IPS-18a (cell line): ENCODE measurements around the gene FOXP1.

Source experiments
- H3K27ac ChIP-seq: one replicate; pipeline ENCODE4 v1.5.1; 2013; ENCODE audit warnings: low read length
- H3K27me3 ChIP-seq: one replicate; pipeline ENCODE4 v1.6.1; 2013; ENCODE audit warnings: mild to moderate bottlenecking, low read length; ENCODE audit not compliant: control insufficient read depth, insufficient read depth
- H3K36me3 ChIP-seq: one replicate; pipeline ENCODE4 v1.6.1; 2013; ENCODE audit warnings: low read depth, low read length; ENCODE audit not compliant: control insufficient read depth
- H3K4me1 ChIP-seq: one replicate; pipeline ENCODE4 v1.6.1; 2013; ENCODE audit warnings: low read depth, low read length; ENCODE audit not compliant: control insufficient read depth
- H3K4me3 ChIP-seq: one replicate; pipeline ENCODE4 v1.5.1; 2013; ENCODE audit warnings: low read length
- H3K9ac ChIP-seq: one replicate; pipeline ENCODE4 v1.6.1; 2013; ENCODE audit warnings: mild to moderate bottlenecking, low read length, moderate library complexity
- H3K9me3 ChIP-seq: one replicate; pipeline ENCODE4 v1.6.1; 2013; ENCODE audit warnings: low read depth, low read length; ENCODE audit not compliant: control insufficient read depth

Gene FOXP1

GRCh38 chr3:71384837-71385716, 198.5 kb downstream of the FOXP1 start:
- Histone ChIP-seq H3K9ac (no peak overlapping the region), H3K27ac (no peak overlapping the region), H3K4me3 (no peak overlapping the region), H3K36me3 (no peaks in the 10 kb centered on the region), H3K9me3 (no peaks in the 10 kb centered on the region), H3K4me1 (peaks cover 21% of the 10 kb centered on the region), H3K27me3 (no peaks in the 10 kb centered on the region)

- H3K27ac ChIP-seq: no peak overlapping the region
- no peak overlapping the region for H3K9ac ChIP-seq
- H3K27me3 ChIP-seq: no peaks in the 10 kb centered on the region
Observed at GRCh38 chr3:71384388-71384787, 199.1 kb downstream of the FOXP1 start.

GRCh38 chr3:71380096-71380495, 203.4 kb downstream of the FOXP1 start:
- no peaks in the 10 kb centered on the region for H3K9me3 ChIP-seq

More at GRCh38 chr3:71384388-71384787, 199.1 kb downstream of the FOXP1 start:
- Histone ChIP-seq H3K9me3 (no peaks in the 10 kb centered on the region), H3K36me3 (no peaks in the 10 kb centered on the region), H3K4me3 (no peak overlapping the region), H3K4me1 (peaks cover 14% of the 10 kb centered on the region)

GRCh38 chr3:71378509-71378908, 205.0 kb downstream of the FOXP1 start:
- no peaks in the 10 kb centered on the region for H3K36me3 ChIP-seq
- no peaks in the 10 kb centered on the region for H3K9me3 ChIP-seq
- H3K9ac ChIP-seq: no peak overlapping the region
- H3K4me1 ChIP-seq: no peaks in the 10 kb centered on the region
- no peaks in the 10 kb centered on the region for H3K27me3 ChIP-seq
- no peak overlapping the region for H3K4me3 ChIP-seq
- no peak overlapping the region for H3K27ac ChIP-seq

More at GRCh38 chr3:71380096-71380495, 203.4 kb downstream of the FOXP1 start:
- Histone ChIP-seq H3K27ac (no peak overlapping the region), H3K9ac (no peak overlapping the region), H3K36me3 (no peaks in the 10 kb centered on the region), H3K4me1 (peaks cover 9% of the 10 kb centered on the region), H3K4me3 (no peak overlapping the region), H3K27me3 (no peaks in the 10 kb centered on the region)

- no peaks in the 10 kb centered on the region for H3K36me3 ChIP-seq
- H3K4me1 ChIP-seq: peaks cover 6% of the 10 kb centered on the region
- H3K27ac ChIP-seq: no peak overlapping the region
- H3K9ac ChIP-seq: no peak overlapping the region
- no peaks in the 10 kb centered on the region for H3K9me3 ChIP-seq
- no peaks in the 10 kb centered on the region for H3K27me3 ChIP-seq
- H3K4me3 ChIP-seq: no peak overlapping the region
Observed at GRCh38 chr3:71376911-71377310, 206.6 kb downstream of the FOXP1 start.

GRCh38 chr3:71376503-71376902, 207.0 kb downstream of the FOXP1 start:
- H3K36me3 ChIP-seq: no peaks in the 10 kb centered on the region
- no peak overlapping the region for H3K4me3 ChIP-seq
- no peaks in the 10 kb centered on the region for H3K9me3 ChIP-seq
- H3K27me3 ChIP-seq: no peaks in the 10 kb centered on the region
- H3K27ac ChIP-seq: no peak overlapping the region
- peaks cover 6% of the 10 kb centered on the region for H3K4me1 ChIP-seq
- no peak overlapping the region for H3K9ac ChIP-seq

- peaks cover 6% of the 10 kb centered on the region for H3K4me1 ChIP-seq
- no peaks in the 10 kb centered on the region for H3K36me3 ChIP-seq
- no peak overlapping the region for H3K9ac ChIP-seq
- H3K9me3 ChIP-seq: no peaks in the 10 kb centered on the region
- no peaks in the 10 kb centered on the region for H3K27me3 ChIP-seq
- no peak overlapping the region for H3K4me3 ChIP-seq
- H3K27ac ChIP-seq: no peak overlapping the region
Observed at GRCh38 chr3:71374582-71374981, 208.9 kb downstream of the FOXP1 start.

GRCh38 chr3:71372911-71373637, 210.5 kb downstream of the FOXP1 start:
- Histone ChIP-seq H3K4me3 (no peak overlapping the region), H3K27me3 (no peaks in the 10 kb centered on the region), H3K36me3 (no peaks in the 10 kb centered on the region), H3K4me1 (peaks cover 6% of the 10 kb centered on the region), H3K9me3 (no peaks in the 10 kb centered on the region), H3K27ac (no peak overlapping the region), H3K9ac (no peak overlapping the region)

- H3K27me3 ChIP-seq: no peaks in the 10 kb centered on the region
- H3K9ac ChIP-seq: no peak overlapping the region
- no peak overlapping the region for H3K4me3 ChIP-seq
- no peaks in the 10 kb centered on the region for H3K9me3 ChIP-seq
- no peaks in the 10 kb centered on the region for H3K36me3 ChIP-seq
- no peak overlapping the region for H3K27ac ChIP-seq
- H3K4me1 ChIP-seq: peaks cover 6% of the 10 kb centered on the region
Observed at GRCh38 chr3:71372241-71372768, 211.2 kb downstream of the FOXP1 start.

- H3K4me1 ChIP-seq: peaks cover 6% of the 10 kb centered on the region
- H3K4me3 ChIP-seq: no peak overlapping the region
- no peak overlapping the region for H3K9ac ChIP-seq
- no peaks in the 10 kb centered on the region for H3K9me3 ChIP-seq
- H3K27ac ChIP-seq: no peak overlapping the region
- H3K36me3 ChIP-seq: no peaks in the 10 kb centered on the region
- H3K27me3 ChIP-seq: no peaks in the 10 kb centered on the region
Observed at GRCh38 chr3:71371282-71371681, 212.2 kb downstream of the FOXP1 start.

- H3K4me1 ChIP-seq: peaks cover 6% of the 10 kb centered on the region
- no peak overlapping the region for H3K27ac ChIP-seq
- H3K4me3 ChIP-seq: no peak overlapping the region
- H3K9me3 ChIP-seq: no peaks in the 10 kb centered on the region
- no peak overlapping the region for H3K9ac ChIP-seq
- H3K27me3 ChIP-seq: no peaks in the 10 kb centered on the region
- H3K36me3 ChIP-seq: no peaks in the 10 kb centered on the region
Observed at GRCh38 chr3:71370467-71370866, 213.1 kb downstream of the FOXP1 start.
